Measurements from ENCODE around the gene NIPSNAP2. TPM values are rescaled to one million over a fixed set of nuclear protein-coding genes. Genes with fewer than 3 reads are reported as not detected.
A peak's percentile ranks its signal among the peaks of the same experiment; 100 is the strongest.
"Not testable (repeated sequence)": the region's sequence is repeated elsewhere in the genome, so short reads cannot be mapped to it uniquely, and the experiment has no call there.

Gene NIPSNAP2
- total RNA-seq, 4 donors from 2014 or later: 11.0 to 55.5 (median 34.6) TPM

GRCh38 chr7:55996856-55997500 is 32.6 kb downstream of the NIPSNAP2 start:
- Histone ChIP-seq H3K27me3 (no peaks in the 10 kb centered on the region), H3K4me1 (no peaks in the 10 kb centered on the region), H3K27ac (no peak overlapping the region), H3K4me3 (no peak overlapping the region), H3K9me3 (no peaks in the 10 kb centered on the region), H3K36me3 (peaks cover 4 to 84% (median 5%) of the 10 kb centered on the region in 3 donors)
- WGBS, 2 donors: 75 to 89% methylated on average over 7 to 8 of the region's 8 CpGs
- DNase-seq: no peak
- TF ChIP-seq CTCF (IDR thresholded peaks at IDR 0.05): no peak
- no peak for TF ChIP-seq POLR2A (IDR thresholded peaks at IDR 0.05)
- intact Hi-C loops (cut with DNase I): no loop called here

- no peak overlapping the region for H3K4me3 ChIP-seq
- H3K36me3 ChIP-seq: peaks cover 0 to 17% (median 0%) of the 10 kb centered on the region in 3 donors
- WGBS, 2 donors: 85 to 87% methylated on average over 3 to 4 of the region's 4 CpGs
- intact Hi-C loops (cut with DNase I): no loop called here
- H3K27me3 ChIP-seq: no peaks in the 10 kb centered on the region
- TF ChIP-seq CTCF (IDR thresholded peaks at IDR 0.05) (no peak), POLR2A (IDR thresholded peaks at IDR 0.05) (no peak)
- peaks cover 0 to 1% (median 0%) of the 10 kb centered on the region in 3 donors for H3K4me1 ChIP-seq
- DNase-seq: no peak
- H3K27ac ChIP-seq: no peak overlapping the region
- H3K9me3 ChIP-seq: no peaks in the 10 kb centered on the region
Measured at GRCh38 chr7:56003749-56004148, 39.4 kb downstream of the NIPSNAP2 start.

GRCh38 chr7:56007167-56007652 is 42.8 kb downstream of the NIPSNAP2 start:
- DNase-seq: no peak
- 77 to 79% methylated on average over 4 of the region's 4 CpGs for WGBS, 2 donors
- Histone ChIP-seq H3K9me3 (no peaks in the 10 kb centered on the region), H3K36me3 (peaks cover 0 to 7% (median 0%) of the 10 kb centered on the region in 3 donors), H3K4me1 (peaks cover 5 to 23% (median 9%) of the 10 kb centered on the region in 3 donors), H3K27me3 (no peaks in the 10 kb centered on the region), H3K27ac (no peak overlapping the region), H3K4me3 (no peak overlapping the region)
- intact Hi-C loops (cut with DNase I): loop anchor here (5.0 kb wide), 1 partner anchor 65 kb away; no protein-coding TSS in a partner anchor
- TF ChIP-seq POLR2A (IDR thresholded peaks at IDR 0.05) (no peak), CTCF (IDR thresholded peaks at IDR 0.05) (no peak)

GRCh38 chr7:56007891-56008290 is 43.5 kb downstream of the NIPSNAP2 start:
- Histone ChIP-seq H3K27ac (no peak overlapping the region), H3K4me3 (no peak overlapping the region), H3K9me3 (no peaks in the 10 kb centered on the region), H3K4me1 (peaks cover 5 to 23% (median 9%) of the 10 kb centered on the region in 3 donors), H3K36me3 (peaks cover 0 to 7% (median 0%) of the 10 kb centered on the region in 3 donors), H3K27me3 (no peaks in the 10 kb centered on the region)
- 88 to 90% methylated on average over 9 of the region's 9 CpGs for WGBS, 2 donors
- DNase-seq: no peak
- no peak for TF ChIP-seq CTCF (IDR thresholded peaks at IDR 0.05)
- no peak for TF ChIP-seq POLR2A (IDR thresholded peaks at IDR 0.05)
- intact Hi-C loops (cut with DNase I): loop anchor here (5.0 kb wide), 1 partner anchor 64 kb away; no protein-coding TSS in a partner anchor

GRCh38 chr7:56009695-56010094 is 45.3 kb downstream of the NIPSNAP2 start:
- H3K36me3 ChIP-seq: peaks cover 0 to 24% (median 0%) of the 10 kb centered on the region in 3 donors
- H3K9me3 ChIP-seq: no peaks in the 10 kb centered on the region
- no peak for DNase-seq
- H3K4me3 ChIP-seq: no peak overlapping the region
- H3K27me3 ChIP-seq: no peaks in the 10 kb centered on the region
- peaks cover 5 to 23% (median 9%) of the 10 kb centered on the region in 3 donors for H3K4me1 ChIP-seq
- intact Hi-C loops (cut with DNase I): loop anchor here (5.0 kb wide), 1 partner anchor 63 kb away; no protein-coding TSS in a partner anchor
- H3K27ac ChIP-seq: peak overlapping the region in 2 of 4 donors; percentile 2 to 43
- WGBS, 2 donors: 38 to 55% methylated on average over 5 to 6 of the region's 7 CpGs
- peak in 2 of 6 experiments; percentile 11 to 14 for TF ChIP-seq CTCF (IDR thresholded peaks at IDR 0.05)
- TF ChIP-seq POLR2A (IDR thresholded peaks at IDR 0.05): no peak

- H3K4me1 ChIP-seq; DNase-seq; H3K27ac ChIP-seq; intact Hi-C loops (cut with DNase I); H3K9me3 ChIP-seq; H3K4me3 ChIP-seq; H3K27me3 ChIP-seq: not testable (repeated sequence)
- 74 to 82% methylated on average over 3 of the region's 3 CpGs for WGBS, 2 donors
- H3K36me3 ChIP-seq: peaks cover 0 to 74% (median 0%) of the 10 kb centered on the region in 3 donors
Measured at GRCh38 chr7:56017015-56017414, 52.6 kb downstream of the NIPSNAP2 start.

Measured in esophagus squamous epithelium (tissue), 5 donors.